Esophagus squamous epithelium (tissue), 5 donors: ENCODE data around the gene PEA15. TPM values are rescaled to one million over a fixed set of nuclear protein-coding genes. Genes with fewer than 3 reads are reported as not detected.

Experiments
- DNase-seq: peaks from one replicate; lab custom pipeline; 2025; lab: John Stamatoyannopoulos, UW
- H3K27ac ChIP-seq, 4 donors: fragments of 200-600 bp; sonication (generic); one replicate each; pipeline ENCODE4 v1.5.1; 2016 to 2019; ENCODE audit warnings: mild to moderate bottlenecking in 1 of 4
- H3K27me3 ChIP-seq, 4 donors: fragments of 200-600 bp; sonication (generic); 1 replicate in 3 of 4; 2 replicates in 1 of 4; pipeline versions ENCODE4 v1.5.1 to v1.6.0; 2017 to 2021; ENCODE audit warnings: antibody characterized with exemption in 1 of 4
- H3K36me3 ChIP-seq, 3 donors: fragments of 200-600 bp; sonication (generic); one replicate each; pipeline ENCODE4 v1.5.1; 2016 to 2019
- H3K4me1 ChIP-seq, 3 donors: fragments of 200-600 bp; sonication (generic); one replicate each; pipeline ENCODE4 v1.5.1; 2017 to 2019
- H3K4me3 ChIP-seq, 4 donors: fragments of 200-600 bp; sonication (generic); 1 replicate in 3 of 4; 2 replicates in 1 of 4; pipeline ENCODE4 v1.5.1; 2016 to 2019; ENCODE audit warnings: mild to moderate bottlenecking in 2 of 4, moderate library complexity in 1 of 4
- H3K9me3 ChIP-seq, 3 donors: fragments of 200-600 bp; sonication (generic); one replicate each; pipeline ENCODE4 v1.5.1; 2016 to 2019
- CTCF ChIP-seq, 6 experiments: fragments of 450-650 bp in 4 of 6; fragments of 200-600 bp in 2 of 6; sonication (generic) in 2 of 6; IDR thresholded peaks; one replicate each; pipeline ENCODE4 v1.5.1; 2016 to 2019; ENCODE audit warnings: antibody characterized with exemption in 6 of 6, mild to moderate bottlenecking in 4 of 6, moderate library complexity in 4 of 6
- POLR2A ChIP-seq, 4 donors: fragments of 450-650 bp; IDR thresholded peaks; one replicate each; pipeline ENCODE4 v1.6.1; 2017; ENCODE audit warnings: antibody characterized with exemption in 4 of 4, mild to moderate bottlenecking in 4 of 4, moderate library complexity in 3 of 4
- WGBS, 2 donors: methylation state at CpG; one replicate each; pipeline ENCODE4 v1.1.5; 2018; 5-methylcytosine and 5-hydroxymethylcytosine counted together
- intact Hi-C: fragments of 100-400 bp; cut with DNase I; formaldehyde crosslinking; loops from one replicate; pipeline ENCODE4 v1.15.0; 2022
- total RNA-seq, 4 donors: library from RNA; depleted of rRNA; stranded (reverse); fragments of >200 nt; gene quantifications; one replicate each; pipeline ENCODE4 v1.1.0, GENCODE V29; 2016
- donor health status: DM: yes; HTN: yes; CAD: no.

The PEA15 gene
- total RNA-seq, 4 donors from 2014 or later = 39.1 to 86.0 (median 69.8) TPM

DNA sequence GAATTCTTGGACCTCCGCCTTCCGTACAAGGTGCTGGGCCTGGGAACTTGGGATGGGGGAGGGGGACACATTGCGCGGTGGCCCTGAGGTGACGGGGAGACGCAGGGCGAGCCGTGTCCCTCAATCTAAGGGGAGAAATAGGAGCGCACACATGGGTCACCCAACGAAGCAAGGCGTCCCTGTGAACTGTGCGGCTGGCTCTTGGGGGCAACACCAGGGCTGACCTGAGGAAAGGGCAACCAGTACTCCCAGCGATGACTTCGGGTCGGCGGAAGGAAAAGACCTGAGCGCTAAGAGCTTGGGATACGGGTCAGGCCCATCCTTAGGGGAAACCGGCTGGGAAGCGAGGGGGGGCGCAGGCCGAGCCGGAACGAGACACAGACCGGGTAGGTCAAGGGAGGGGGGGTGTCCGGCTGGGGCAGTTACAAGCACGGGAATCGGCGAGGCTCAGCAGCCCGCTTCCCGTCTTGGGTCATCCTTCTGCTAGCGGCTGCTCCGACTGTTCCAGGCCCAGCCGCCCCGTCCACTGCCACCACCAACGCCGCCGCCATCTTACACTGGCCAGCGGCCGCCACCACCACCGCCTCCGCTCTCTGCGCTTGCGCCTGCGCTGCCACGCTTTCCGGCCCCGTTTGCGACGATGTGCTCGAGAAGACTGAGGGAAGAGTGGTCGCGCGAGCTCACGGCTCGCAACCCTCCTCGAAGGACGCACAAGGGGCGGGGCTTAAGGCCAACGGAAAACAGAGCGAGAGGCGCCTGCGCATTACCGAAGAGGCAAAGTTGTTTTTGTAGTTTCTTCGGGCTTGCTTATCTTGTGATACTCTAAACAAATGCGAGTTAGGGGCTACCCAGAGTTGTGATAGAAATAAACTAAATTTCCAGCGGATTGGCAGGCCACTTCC, 57.0 kb downstream of the PEA15 start, which contains the start of gene DCAF8:
Gene DCAF8, minus strand, starts transcription at position 657 of the 902 bp plus-strand sequence. CDS start 18,541 bp downstream, outside the sequence.
- Histone ChIP-seq H3K36me3 (peaks cover 0 to 18% (median 0%) of the 10 kb centered on the region in 3 donors), H3K4me1 (peaks cover 11 to 52% (median 30%) of the 10 kb centered on the region in 3 donors)
- peak in 1 of 6 experiments; percentile 21 for TF ChIP-seq CTCF (IDR thresholded peaks at IDR 0.05)
- peak in 3 of 4 donors; percentile 80 to 98 (median 93) for TF ChIP-seq POLR2A (IDR thresholded peaks at IDR 0.05)

DNA sequence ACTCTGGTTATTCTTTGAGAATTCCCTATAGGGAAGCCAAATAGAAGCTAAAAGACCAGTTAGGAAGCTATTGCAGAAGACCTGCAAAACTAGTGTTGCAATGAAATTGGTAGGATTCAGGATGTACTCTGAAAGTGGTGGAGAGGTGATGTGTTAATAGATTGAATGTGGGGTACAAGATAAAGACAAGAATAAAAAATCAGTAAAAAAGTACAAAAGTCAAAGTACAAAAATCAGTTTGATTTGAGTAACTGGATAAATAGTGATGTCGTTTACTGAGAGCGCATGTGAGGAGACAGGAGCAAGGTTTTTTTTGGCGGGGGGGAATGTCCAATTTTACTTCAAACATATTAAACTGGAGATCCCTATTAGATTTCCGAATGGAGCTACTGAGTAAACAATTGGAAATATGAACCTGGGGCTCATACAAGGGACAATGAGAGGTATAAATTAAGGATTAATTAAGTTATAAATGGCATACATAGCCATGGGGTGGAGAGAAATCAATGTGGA, 59.7 kb downstream of the PEA15 start:
- intact Hi-C loops = no loop called here
- Histone ChIP-seq H3K4me3 (no peak overlapping the region), H3K36me3 (no peaks in the 10 kb centered on the region), H3K4me1 (peaks cover 11 to 26% (median 19%) of the 10 kb centered on the region in 3 donors), H3K27ac (no peak overlapping the region), H3K27me3 (no peaks in the 10 kb centered on the region), H3K9me3 (no peaks in the 10 kb centered on the region)
- no peak for DNase-seq
- 68 to 78% methylated on average over 4 of the region's 4 CpGs for WGBS, 2 donors
- no peak for TF ChIP-seq CTCF (IDR thresholded peaks at IDR 0.05)
- TF ChIP-seq POLR2A (IDR thresholded peaks at IDR 0.05) = no peak

More for the DNA sequence above, 57.0 kb downstream of the PEA15 start, which contains the start of gene DCAF8:
- Histone ChIP-seq H3K9me3 (no peaks in the 10 kb centered on the region), H3K27me3 (no peaks in the 10 kb centered on the region), H3K27ac (peak within 1 kb of the TSS; percentile 96 to 100 (median 97)), H3K4me3 (peak within 1 kb of the TSS; percentile 72 to 100 (median 89))
- intact Hi-C loops = no loop called here
- 1% methylated on average over 29 to 39 of the region's 67 CpGs for WGBS, 2 donors
- peak; percentile 83 for DNase-seq

Other genes with a start within 250 kb of the PEA15 start
- 1 to 10 TPM; 2.7 to 3.8 (median 2.9) TPM for gene PIGM, start 173.4 kb upstream of the PEA15 start, total RNA-seq
- under 1 TPM in 1 of 4 donors, not detected in 3; 0.59 TPM for gene KCNJ10, start 135.2 kb upstream of the PEA15 start, total RNA-seq
- gene KCNJ9, start 123.8 kb upstream of the PEA15 start, total RNA-seq = not detected
- 10 to 100 TPM; 17.0 to 19.6 (median 17.2) TPM for gene IGSF8, start 106.8 kb upstream of the PEA15 start, total RNA-seq
- gene ATP1A2, start 89.6 kb upstream of the PEA15 start, total RNA-seq = 10 to 100 TPM in 1 of 4 donors, 1 to 10 TPM in 3; 2.2 to 32.6 (median 5.3) TPM
- gene ATP1A4, start 53.8 kb upstream of the PEA15 start, total RNA-seq = 1 to 10 TPM in 1 of 4 donors, under 1 TPM in 1, not detected in 2; 0.19 to 1.8 TPM
- gene CASQ1, start 14.8 kb upstream of the PEA15 start, total RNA-seq = under 1 TPM in 1 of 4 donors, not detected in 3; 0.95 TPM
- 100 to 1,000 TPM in 1 of 4 donors, 10 to 100 TPM in 3; 54.0 to 139 (median 58.6) TPM for gene DCAF8, start 57.2 kb downstream of the PEA15 start, total RNA-seq
- 10 to 100 TPM; 21.2 to 39.7 (median 25.1) TPM for gene PEX19, start 79.7 kb downstream of the PEA15 start, total RNA-seq
- 10 to 100 TPM; 74.9 to 99.8 (median 91.3) TPM for gene COPA, start 137.9 kb downstream of the PEA15 start, total RNA-seq
- 10 to 100 TPM; 40.2 to 57.6 (median 49.8) TPM for gene NCSTN, start 138.0 kb downstream of the PEA15 start, total RNA-seq
- under 1 TPM in 1 of 4 donors, not detected in 3; 0.19 TPM for gene NHLH1, start 161.7 kb downstream of the PEA15 start, total RNA-seq
- gene VANGL2, start 195.2 kb downstream of the PEA15 start, total RNA-seq = 10 to 100 TPM in 1 of 4 donors, 1 to 10 TPM in 3; 5.9 to 10.8 (median 7.7) TPM